PC-9 (cell line): ENCODE measurements around the gene NYNRIN. TPM values are rescaled to one million over a fixed set of nuclear protein-coding genes. Genes with fewer than 3 reads are reported as not detected.

Experiments
- BruUV-seq: library from RNA; stranded (reverse); fragments of 400-500 nt; replicated peaks from 2 replicates; lab custom pipeline; 2021; lab: Mats Ljungman, UMichigan
- CTCF ChIA-PET: fragments of 300-600 bp; sonication (Branson Sonifier 250); formaldehyde crosslinking; loops from one replicate; lab custom pipeline; 2022; ENCODE audit warnings: antibody characterized with exemption; lab: Charles Lee
- POLR2A ChIA-PET: fragments of 300-600 bp; sonication (Branson Sonifier 250); formaldehyde crosslinking; loops from one replicate; lab custom pipeline; 2022; ENCODE audit warnings: antibody characterized with exemption; ENCODE audit not compliant: unreplicated experiment; lab: Charles Lee
- DNase-seq, 2 experiments: peaks; one replicate each; pipeline versions ENCODE4 v3.0.0 to v3.0.0-alpha.2; 2015 to 2022; ENCODE audit warnings: mixed read lengths in 1 of 2
- H2AFZ ChIP-seq: fragments of 200-600 bp; sonication (generic); 2 replicates; pipeline ENCODE4 v1.8.1; 2017; ENCODE audit warnings: antibody characterized with exemption
- H3F3A ChIP-seq: fragments of 200-600 bp; sonication (generic); 2 replicates; pipeline ENCODE4 v1.8.1; 2017; ENCODE audit warnings: antibody characterized with exemption, mild to moderate bottlenecking, low read depth; ENCODE audit not compliant: insufficient read depth
- H3K27ac ChIP-seq: fragments of 200-600 bp; sonication (generic); 2 replicates; pipeline ENCODE4 v1.6.1; 2016; ENCODE audit warnings: mixed run types
- H3K27me3 ChIP-seq: fragments of 200-600 bp; sonication (generic); 2 replicates; pipeline ENCODE4 v1.6.1; 2016; ENCODE audit warnings: low read depth, mixed run types; ENCODE audit not compliant: insufficient read depth
- H3K36me3 ChIP-seq: fragments of 200-600 bp; sonication (generic); 2 replicates; pipeline ENCODE4 v1.6.1; 2016; ENCODE audit warnings: low read depth, mixed run types
- H3K4me1 ChIP-seq: fragments of 200-600 bp; sonication (generic); replicated peaks from 2 replicates; pipeline ENCODE4 v1.6.1; 2016; ENCODE audit warnings: mixed run types; ENCODE audit not compliant: insufficient read depth
- H3K4me2 ChIP-seq: fragments of 200-600 bp; sonication (generic); 2 replicates; pipeline ENCODE4 v1.6.1; 2017; ENCODE audit warnings: mixed run types
- H3K4me3 ChIP-seq: fragments of 200-600 bp; sonication (generic); 2 replicates; pipeline ENCODE4 v1.6.1; 2016; ENCODE audit warnings: mixed run types
- H3K79me2 ChIP-seq: fragments of 200-600 bp; sonication (generic); 2 replicates; pipeline ENCODE4 v1.6.1; 2017; ENCODE audit warnings: low read depth, mixed run types
- H3K9me2 ChIP-seq: fragments of 200-600 bp; sonication (generic); 2 replicates; pipeline ENCODE4 v1.8.1; 2017; ENCODE audit warnings: mild to moderate bottlenecking; ENCODE audit not compliant: insufficient read depth
- H3K9me3 ChIP-seq: fragments of 200-600 bp; sonication (generic); 2 replicates; pipeline ENCODE4 v1.8.1; 2016; ENCODE audit warnings: low read depth; ENCODE audit not compliant: insufficient read depth
- H4K20me1 ChIP-seq: fragments of 200-600 bp; sonication (generic); 2 replicates; pipeline ENCODE4 v1.8.1; 2017; ENCODE audit not compliant: insufficient read depth
- EZH2 ChIP-seq: fragments of 200-600 bp; sonication (generic); IDR thresholded peaks from 2 replicates; pipeline ENCODE4 v1.8.0; 2017; ENCODE audit warnings: antibody characterized with exemption, low read depth
- intact Hi-C: fragments of 100-400 bp; cut with micrococcal nuclease; formaldehyde crosslinking; loops from one replicate; pipeline ENCODE4 v1.10.0; 2022; ENCODE audit not compliant: unreplicated experiment
- total RNA-seq: library from RNA; stranded (reverse); gene quantifications from 2 replicates; pipeline ENCODE4 v1.2.3, GENCODE V29; 2021
- TF ChIP-seq, protein P1 (sequence below): fragments of 200-600 bp; sonication (generic); conservative IDR thresholded peaks from 2 replicates; pipeline ENCODE4 v1.6.1; 2017; ENCODE audit warnings: mixed run types, antibody characterized with exemption, mild to moderate bottlenecking, moderate library complexity

NYNRIN gene
- total RNA-seq, 1 experiment from 2014 or later, result 17.7 TPM

DNA sequence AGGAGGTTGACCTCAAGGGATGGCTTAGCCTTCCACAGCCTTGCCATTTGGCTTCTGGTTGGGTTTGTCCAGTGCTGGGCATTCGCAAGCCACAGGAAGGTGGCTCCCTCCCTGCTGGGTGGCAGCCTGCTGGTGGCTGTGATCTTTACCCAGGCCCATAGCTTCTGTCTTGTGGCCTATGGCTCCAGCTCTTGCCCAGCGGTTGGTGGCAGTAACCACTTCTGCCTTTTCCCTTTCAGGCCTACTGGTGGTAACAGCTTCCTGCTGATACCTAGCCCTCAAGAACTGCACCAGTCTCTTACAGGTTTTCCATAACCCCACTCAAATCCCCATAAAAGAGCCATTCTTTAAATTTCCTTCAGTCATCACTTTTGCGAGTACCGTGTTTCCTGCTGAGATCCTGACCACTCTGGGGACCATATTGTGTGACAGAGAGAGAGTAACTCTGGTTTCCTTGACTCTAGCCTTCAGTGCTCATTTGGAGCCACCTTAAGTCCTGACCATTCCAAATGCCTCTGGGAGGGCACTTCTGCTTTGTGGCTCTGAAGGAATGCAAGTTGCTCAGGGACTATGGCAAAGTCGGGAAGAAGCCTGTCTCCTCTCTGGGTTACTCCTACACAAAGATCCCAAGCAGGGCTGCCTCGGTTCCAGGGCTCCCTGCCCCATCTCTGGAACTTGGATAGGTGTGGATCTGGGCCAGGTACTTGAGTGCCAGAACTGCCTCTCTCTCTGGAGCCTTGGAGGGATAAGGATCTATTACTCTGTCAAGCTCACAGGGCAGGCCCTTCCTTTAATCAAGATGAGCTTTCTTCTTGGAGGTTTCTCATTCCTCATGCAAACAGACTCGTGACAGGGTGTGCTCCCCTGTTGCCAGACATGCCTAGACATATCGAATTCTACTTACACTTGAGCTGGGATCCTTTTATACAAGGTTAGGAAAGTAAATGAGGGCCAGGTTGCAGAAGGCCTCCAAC lies 2.9 kb upstream of the NYNRIN start:
- CTCF ChIA-PET, result no interaction called here
- intact Hi-C loops, result no loop called here
- no peaks in the 10 kb centered on the region for H3K36me3 ChIP-seq
- no peak overlapping the region for H3K27ac ChIP-seq
- H3K9me2 ChIP-seq, result no peaks in the 10 kb centered on the region
- TF ChIP-seq EZH2, result no peak
- TF ChIP-seq, protein P1, sequence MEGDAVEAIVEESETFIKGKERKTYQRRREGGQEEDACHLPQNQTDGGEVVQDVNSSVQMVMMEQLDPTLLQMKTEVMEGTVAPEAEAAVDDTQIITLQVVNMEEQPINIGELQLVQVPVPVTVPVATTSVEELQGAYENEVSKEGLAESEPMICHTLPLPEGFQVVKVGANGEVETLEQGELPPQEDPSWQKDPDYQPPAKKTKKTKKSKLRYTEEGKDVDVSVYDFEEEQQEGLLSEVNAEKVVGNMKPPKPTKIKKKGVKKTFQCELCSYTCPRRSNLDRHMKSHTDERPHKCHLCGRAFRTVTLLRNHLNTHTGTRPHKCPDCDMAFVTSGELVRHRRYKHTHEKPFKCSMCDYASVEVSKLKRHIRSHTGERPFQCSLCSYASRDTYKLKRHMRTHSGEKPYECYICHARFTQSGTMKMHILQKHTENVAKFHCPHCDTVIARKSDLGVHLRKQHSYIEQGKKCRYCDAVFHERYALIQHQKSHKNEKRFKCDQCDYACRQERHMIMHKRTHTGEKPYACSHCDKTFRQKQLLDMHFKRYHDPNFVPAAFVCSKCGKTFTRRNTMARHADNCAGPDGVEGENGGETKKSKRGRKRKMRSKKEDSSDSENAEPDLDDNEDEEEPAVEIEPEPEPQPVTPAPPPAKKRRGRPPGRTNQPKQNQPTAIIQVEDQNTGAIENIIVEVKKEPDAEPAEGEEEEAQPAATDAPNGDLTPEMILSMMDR, result no peak
- DNase-seq, result no peak
- H3K4me2 ChIP-seq, result no peak overlapping the region
- peaks cover 17% of the 10 kb centered on the region for H3F3A ChIP-seq
- peaks cover 31% of the 10 kb centered on the region for H3K4me1 ChIP-seq
- H4K20me1 ChIP-seq, result no peaks in the 10 kb centered on the region
- no peak overlapping the region for H2AFZ ChIP-seq
- no peaks in the 10 kb centered on the region for H3K9me3 ChIP-seq
- POLR2A ChIA-PET, result interaction anchor here (0.7 kb wide), 1 partner anchor 42 kb away, joined by 5 read pairs; no protein-coding TSS in a partner anchor
- H3K27me3 ChIP-seq, result no peaks in the 10 kb centered on the region
- BruUV-seq, result no TSS peak
- no peak overlapping the region for H3K4me3 ChIP-seq
- H3K79me2 ChIP-seq, result 0 out of 2 replicates have a peak, but pooled peaks cover 3% of the 10 kb centered on the region

DNA sequence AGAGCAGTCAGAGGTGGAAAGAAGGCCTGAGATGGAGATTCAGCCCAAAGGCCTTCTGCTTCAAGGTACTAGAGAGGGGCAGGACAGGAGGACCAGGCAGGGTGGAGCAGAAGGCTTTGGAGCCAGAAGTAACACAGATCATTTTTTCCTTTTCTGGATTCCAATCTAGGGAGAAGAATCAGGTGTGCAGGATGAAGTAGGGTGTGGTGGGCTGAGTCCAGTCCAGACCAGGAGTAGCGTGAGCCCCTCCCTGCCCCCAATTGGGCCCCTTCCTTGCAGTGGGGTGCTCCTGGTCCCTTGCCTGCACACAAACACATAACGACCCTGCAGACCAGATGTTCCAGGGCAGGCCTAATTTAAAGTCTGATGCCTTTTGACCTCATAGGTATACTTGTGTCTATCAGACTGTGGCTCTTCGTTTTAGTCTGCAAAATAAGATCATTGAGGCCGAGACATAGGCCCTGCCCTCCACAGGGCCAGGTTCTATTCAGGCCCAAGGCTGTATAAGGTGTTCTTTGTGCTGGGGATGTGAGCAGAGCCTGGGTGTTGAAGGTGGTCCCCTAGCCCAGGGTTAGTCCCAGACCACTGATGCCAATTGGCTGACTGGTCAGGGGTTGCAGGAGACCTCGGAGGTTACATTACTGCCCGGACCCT lies 1.0 kb upstream of the NYNRIN start:
- Histone ChIP-seq H4K20me1 (no peaks in the 10 kb centered on the region), H3K9me3 (no peaks in the 10 kb centered on the region), H3K4me3 (no peak overlapping the region), H2AFZ (no peak overlapping the region), H3K4me1 (peaks cover 21% of the 10 kb centered on the region), H3K36me3 (no peaks in the 10 kb centered on the region), H3K9me2 (no peaks in the 10 kb centered on the region), H3K27ac (no peak overlapping the region), H3F3A (peaks cover 4% of the 10 kb centered on the region; the same call in 1 of the 2 replicates), H3K27me3 (no peaks in the 10 kb centered on the region), H3K79me2 (no peaks in the 10 kb centered on the region), H3K4me2 (no peak overlapping the region)
- TF ChIP-seq, protein P1, result no peak
- no peak for TF ChIP-seq EZH2
- POLR2A ChIA-PET, result no interaction called here
- CTCF ChIA-PET, result no interaction called here
- DNase-seq, result no peak
- intact Hi-C loops, result no loop called here
- TSS peak; percentile 19 for BruUV-seq

DNA sequence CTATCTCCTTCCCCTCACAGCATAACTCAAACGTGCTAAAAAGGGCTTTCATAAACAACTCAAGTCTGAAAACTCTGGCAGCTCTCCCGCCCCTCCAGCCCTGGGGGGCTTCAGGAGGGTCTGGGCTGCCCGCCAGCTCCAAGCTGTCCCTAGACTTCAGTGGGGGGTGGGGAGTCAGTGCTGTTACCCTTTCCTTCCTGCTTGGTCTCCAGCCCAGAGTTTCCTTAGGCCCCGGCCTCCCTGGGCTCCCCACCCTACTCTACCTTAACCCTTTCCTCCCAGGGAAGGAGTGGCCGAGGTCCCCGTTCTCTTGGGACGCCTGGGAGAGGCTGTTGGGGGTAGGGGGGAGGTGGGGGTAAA lies 530 bp upstream of the NYNRIN start:
- Histone ChIP-seq H3K9me3 (no peaks in the 10 kb centered on the region), H3K4me3 (no peak overlapping the region), H2AFZ (no peak overlapping the region), H3K36me3 (no peaks in the 10 kb centered on the region), H4K20me1 (no peaks in the 10 kb centered on the region), H3K79me2 (no peaks in the 10 kb centered on the region), H3K4me2 (peak overlapping the region; percentile 81; the same call in 1 of the 2 replicates), H3K9me2 (no peaks in the 10 kb centered on the region), H3K27me3 (no peaks in the 10 kb centered on the region), H3K4me1 (peaks cover 16% of the 10 kb centered on the region), H3F3A (no peaks in the 10 kb centered on the region), H3K27ac (no peak overlapping the region)
- ChIA-PET CTCF (interaction anchor here (0.7 kb wide), 1 partner anchor 9 kb away, joined by 3 read pairs; no protein-coding TSS in a partner anchor), POLR2A (interaction anchor here (0.6 kb wide), 1 partner anchor 305 kb away, joined by 4 read pairs; no protein-coding TSS in a partner anchor)
- no peak for TF ChIP-seq EZH2
- TF ChIP-seq, protein P1, result no peak
- BruUV-seq, result no TSS peak
- no peak for DNase-seq
- intact Hi-C loops, result no loop called here
